C4-2B (cell line): ENCODE data around the gene DOC2A.

ENCODE experiments used
- H3K27ac ChIP-seq: fragments of 450-650 bp; 2 replicates; pipeline ENCODE4 v1.5.1; 2017
- CTCF ChIP-seq: fragments of 450-650 bp; conservative IDR thresholded peaks from 2 replicates; pipeline ENCODE4 v1.5.1; 2017; ENCODE audit warnings: mild to moderate bottlenecking
- ZFX ChIP-seq: fragments of 450-650 bp; IDR thresholded peaks from 2 replicates; pipeline ENCODE4 v1.6.1; 2017

DOC2A gene

GRCh38 chr16:29994600-29995323 is 16.1 kb downstream of the DOC2A start:
- H3K27ac ChIP-seq: peak overlapping the region; percentile 99
- no peak for TF ChIP-seq CTCF
- TF ChIP-seq ZFX: no peak

- H3K27ac ChIP-seq: peak overlapping the region; percentile 99
- TF ChIP-seq CTCF (no peak), ZFX (no peak)
These were observed 16.8 kb downstream of the DOC2A start for GRCh38 chr16:29993903-29994599.

- no peak for TF ChIP-seq ZFX
- TF ChIP-seq CTCF: no peak
- no peak overlapping the region for H3K27ac ChIP-seq
These were observed 17.5 kb downstream of the DOC2A start for GRCh38 chr16:29993191-29993902.

- no peak for TF ChIP-seq ZFX
- no peak for TF ChIP-seq CTCF
- H3K27ac ChIP-seq: no peak overlapping the region
These were observed 18.4 kb downstream of the DOC2A start for GRCh38 chr16:29992344-29992967.

GRCh38 chr16:29991571-29991904 is 19.3 kb downstream of the DOC2A start:
- H3K27ac ChIP-seq: no peak overlapping the region
- TF ChIP-seq CTCF: no peak

GRCh38 chr16:29990883-29991570 is 19.8 kb downstream of the DOC2A start:
- H3K27ac ChIP-seq: no peak overlapping the region
- TF ChIP-seq CTCF (no peak), ZFX (no peak)
